Measurements from ENCODE around the gene FAM241B. TPM values are rescaled to one million over a fixed set of nuclear protein-coding genes. Genes with fewer than 3 reads are reported as not detected.

Gene FAM241B
- total RNA-seq, 1 donor = 1.3 TPM

DNA sequence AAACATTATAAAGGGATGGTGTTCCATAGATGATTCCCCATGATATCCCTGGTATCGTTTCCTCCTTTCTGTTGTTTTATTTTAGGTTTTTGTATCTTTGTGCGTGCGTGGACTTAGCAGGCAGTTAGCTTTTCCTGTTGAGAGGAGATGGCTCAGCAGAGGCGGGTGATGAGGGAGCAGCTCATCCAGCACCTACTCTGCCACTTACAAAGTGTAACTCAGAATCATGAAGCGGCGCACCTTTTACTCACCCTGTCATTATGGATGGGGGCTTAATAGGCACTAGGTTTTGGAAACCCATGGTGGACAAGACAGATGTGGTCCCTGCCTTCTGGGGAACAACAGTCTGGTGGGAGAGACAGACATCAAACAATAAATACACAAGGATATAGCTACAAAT is 17.1 kb downstream of the FAM241B start:
- DNase-seq (ENCODE audit: low read depth in 2 of 3, low spot score in 2 of 3) = no peak

DNA sequence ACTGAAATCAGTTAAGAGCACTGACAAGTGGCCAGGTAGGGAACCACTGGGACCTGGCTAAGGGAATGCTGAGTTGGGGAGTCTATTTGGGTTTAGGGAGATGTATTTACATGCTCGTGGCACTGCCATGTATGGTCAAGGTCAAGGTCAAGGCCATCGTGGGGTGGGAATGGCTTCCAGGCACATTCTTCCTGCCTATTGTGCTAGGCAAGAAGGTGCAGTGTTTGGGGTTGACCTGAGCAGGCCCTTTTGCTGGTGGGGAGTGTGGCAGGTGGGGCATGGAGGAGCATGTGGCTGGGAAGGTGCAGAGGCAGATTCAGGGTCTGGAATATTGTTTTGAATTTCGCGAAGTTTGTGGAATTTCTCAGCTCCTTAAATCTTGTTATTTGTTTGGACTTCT is 17.8 kb downstream of the FAM241B start:
- DNase-seq (ENCODE audit: low read depth in 2 of 3, low spot score in 2 of 3) = no peak

GRCh38 chr10:69648461-69648860 is 18.4 kb downstream of the FAM241B start:
- no peak for DNase-seq (ENCODE audit: low read depth in 2 of 3, low spot score in 2 of 3)

- DNase-seq (ENCODE audit: low read depth in 2 of 3, low spot score in 2 of 3) = no peak
These were observed 19.9 kb downstream of the FAM241B start for GRCh38 chr10:69649786-69650550.

GRCh38 chr10:69650589-69651261 is 20.7 kb downstream of the FAM241B start:
- no peak for DNase-seq (ENCODE audit: low read depth in 2 of 3, low spot score in 2 of 3)

GRCh38 chr10:69651362-69651761 is 21.3 kb downstream of the FAM241B start:
- no peak for DNase-seq (ENCODE audit: low read depth in 2 of 3, low spot score in 2 of 3)

DNA sequence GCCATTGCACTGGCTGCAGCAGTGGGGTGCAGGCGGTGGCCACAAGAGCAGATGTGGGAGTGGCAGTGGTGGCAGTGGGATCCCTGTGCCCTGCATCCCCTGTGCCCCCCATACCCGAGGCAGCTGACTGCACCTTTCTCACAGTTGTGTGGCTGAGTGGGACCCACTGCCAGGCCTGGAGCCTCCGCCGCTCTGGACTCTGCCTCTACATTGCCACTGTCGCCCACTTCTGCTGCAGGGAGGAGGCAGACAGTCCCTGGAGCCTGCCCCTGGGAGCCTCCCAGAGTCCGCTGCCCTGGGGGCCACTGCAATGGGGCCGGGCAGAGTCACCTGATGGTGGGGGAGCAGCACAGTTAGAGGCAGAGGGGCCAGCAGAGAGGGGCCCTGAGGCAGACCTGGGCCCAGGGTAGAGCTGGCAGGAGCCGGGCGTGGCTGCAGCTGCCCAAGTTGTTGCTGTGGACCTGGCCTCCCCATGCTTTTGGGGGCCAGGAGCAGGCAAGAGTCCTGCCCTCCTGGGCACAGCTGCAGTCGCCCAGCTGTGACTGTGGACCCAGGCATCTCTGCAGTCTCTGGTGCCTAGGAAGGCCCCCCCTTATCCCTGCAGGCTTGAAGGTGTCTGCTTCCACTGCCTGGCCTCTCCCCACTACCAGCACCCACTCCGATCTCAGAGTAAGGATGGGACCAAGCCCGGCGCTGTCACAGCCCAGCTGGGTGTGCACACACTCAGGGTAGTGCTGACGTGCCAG is 22.2 kb downstream of the FAM241B start:
- DNase-seq (ENCODE audit: low read depth in 2 of 3, low spot score in 2 of 3) = no peak

- DNase-seq (ENCODE audit: low read depth in 2 of 3, low spot score in 2 of 3) = no peak
These were observed 22.8 kb downstream of the FAM241B start for GRCh38 chr10:69652857-69653199.

DNA sequence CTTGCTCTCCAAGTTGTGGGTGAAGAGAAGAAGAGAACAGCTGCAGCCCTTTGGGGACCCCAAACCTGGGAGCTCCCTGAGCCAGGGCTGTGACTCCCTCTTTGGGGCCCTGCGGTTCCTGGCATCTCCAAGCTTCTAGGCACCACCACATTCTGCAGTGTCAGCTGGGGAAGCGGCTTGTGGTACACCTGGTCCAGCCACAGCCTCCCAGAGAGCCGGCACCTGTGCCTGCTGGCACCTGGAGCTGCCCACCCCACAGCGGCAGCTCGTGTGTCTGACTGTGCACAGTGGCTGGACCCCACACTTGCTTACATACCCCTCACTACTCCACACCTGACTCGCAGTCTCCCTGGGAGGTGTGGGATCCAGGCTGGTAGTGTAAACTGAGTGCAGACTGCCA is 23.5 kb downstream of the FAM241B start:
- DNase-seq (ENCODE audit: low read depth in 2 of 3, low spot score in 2 of 3) = no peak

DNA sequence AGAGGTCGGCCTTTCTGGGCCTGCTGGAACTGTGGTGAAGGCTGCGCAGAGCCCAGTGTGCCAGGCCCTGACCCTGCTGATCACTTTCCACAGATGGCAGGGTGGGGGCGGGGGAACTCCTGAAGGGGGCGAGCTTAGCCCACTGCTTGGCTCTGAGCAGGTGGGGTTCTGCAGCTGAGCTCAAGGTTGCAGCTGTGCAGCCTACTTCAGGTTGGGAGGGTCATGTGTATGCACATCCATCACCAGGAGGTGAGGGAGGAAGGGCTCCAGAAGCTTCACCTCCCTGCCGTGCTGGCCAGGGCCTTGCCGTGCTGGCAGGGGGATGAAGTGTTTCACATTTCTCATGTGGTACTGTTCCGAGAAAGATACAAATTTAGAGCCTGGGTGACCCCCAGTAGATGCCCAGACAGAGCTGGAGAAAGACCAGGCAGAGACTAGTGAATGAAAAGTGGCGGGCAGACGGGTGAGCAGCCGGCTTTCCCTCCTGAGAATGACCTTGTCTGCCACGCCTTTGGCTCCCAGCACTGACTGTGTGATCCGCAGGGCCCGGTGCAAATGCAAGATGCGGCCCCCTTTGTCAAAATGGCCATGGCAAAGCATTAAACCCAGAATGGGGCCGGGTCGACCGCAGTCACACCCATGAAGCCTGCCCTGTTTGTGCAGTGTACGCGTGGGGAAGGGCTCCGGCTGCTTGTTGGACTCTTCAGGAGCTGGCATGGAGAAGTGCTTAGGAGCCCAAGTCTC is 25.2 kb downstream of the FAM241B start:
- DNase-seq (ENCODE audit: low read depth in 2 of 3, low spot score in 2 of 3) = no peak

DNA sequence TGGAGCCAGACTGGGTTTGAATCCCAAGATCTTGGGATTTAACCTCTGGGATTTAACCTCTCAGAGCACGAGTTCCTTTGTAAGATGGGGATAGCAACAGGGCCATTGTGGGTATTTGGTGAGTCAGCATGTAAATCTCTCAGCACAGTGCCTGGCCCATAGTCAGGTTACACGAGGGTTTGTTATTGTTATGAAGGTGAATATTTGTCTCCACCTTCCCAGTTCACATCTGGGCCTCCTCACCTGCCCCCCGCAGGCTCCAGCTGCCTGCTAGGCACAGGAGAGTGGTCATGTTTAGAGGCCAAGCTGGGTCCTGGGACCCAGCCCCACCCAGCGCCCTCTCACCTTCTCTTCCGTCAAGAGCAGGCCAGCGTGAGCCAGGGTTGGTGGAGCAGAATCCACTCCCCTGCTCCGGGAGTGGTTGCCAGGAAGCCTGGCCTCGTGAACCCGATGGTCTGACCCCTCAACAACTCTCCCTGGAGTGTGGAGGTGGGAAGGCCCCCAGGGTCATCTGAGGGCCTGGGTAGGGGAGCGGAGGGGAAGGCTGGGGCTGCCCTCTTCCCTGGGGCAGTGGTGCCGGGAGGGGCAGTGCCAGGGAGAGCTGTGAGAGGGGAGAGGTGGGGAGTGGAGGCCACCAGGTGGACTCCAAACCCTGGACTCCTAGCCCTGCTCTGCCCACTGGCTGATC is 26.0 kb downstream of the FAM241B start:
- DNase-seq (ENCODE audit: low read depth in 2 of 3, low spot score in 2 of 3) = no peak

DNA sequence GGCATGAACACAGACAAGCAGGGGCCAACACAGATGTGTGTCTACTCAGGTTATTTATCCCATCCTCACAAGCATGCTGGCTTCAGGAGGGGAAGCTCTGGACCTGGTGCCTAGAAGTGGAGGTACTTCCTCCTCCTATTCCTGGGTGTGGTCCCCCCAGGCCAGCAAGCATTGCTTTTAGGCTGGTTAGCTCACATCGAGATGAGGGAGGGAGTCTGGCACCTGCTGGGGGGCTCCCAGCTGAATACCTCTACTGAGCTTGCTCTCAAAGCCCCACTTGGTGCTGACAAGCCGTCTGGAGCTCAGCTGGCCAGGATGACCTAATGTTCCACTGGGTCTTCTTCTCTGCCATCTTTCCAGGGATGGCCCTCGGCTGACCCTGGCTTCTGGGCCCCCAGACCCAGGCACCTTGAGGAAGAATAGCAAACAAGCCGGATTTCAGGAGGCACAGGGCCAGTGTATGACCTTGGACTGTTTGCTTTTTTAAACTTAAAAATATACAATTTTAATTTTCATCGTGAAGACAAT is 26.8 kb downstream of the FAM241B start:
- DNase-seq (ENCODE audit: low read depth in 2 of 3, low spot score in 2 of 3) = no peak

DNA sequence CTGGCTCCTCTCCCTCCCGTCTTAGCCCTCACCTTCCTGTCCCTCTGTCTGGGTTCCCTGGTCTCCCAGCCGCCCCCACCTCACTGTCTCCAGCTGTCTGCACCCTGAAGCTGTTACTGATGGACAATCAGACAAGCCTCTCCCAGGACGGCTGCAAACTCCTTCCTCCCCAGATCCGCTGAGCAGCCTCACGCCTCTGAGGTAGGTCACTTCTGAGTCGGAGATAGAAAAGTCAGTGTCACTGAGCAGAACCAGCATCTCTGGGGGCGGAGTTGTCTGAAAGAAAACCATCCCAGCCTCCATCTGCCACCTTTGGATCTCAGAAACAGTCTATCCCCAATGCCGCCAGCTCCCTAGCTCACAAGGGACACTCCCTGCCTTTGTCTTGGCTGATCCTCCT is 27.4 kb downstream of the FAM241B start:
- no peak for DNase-seq (ENCODE audit: low read depth in 2 of 3, low spot score in 2 of 3)

DNA sequence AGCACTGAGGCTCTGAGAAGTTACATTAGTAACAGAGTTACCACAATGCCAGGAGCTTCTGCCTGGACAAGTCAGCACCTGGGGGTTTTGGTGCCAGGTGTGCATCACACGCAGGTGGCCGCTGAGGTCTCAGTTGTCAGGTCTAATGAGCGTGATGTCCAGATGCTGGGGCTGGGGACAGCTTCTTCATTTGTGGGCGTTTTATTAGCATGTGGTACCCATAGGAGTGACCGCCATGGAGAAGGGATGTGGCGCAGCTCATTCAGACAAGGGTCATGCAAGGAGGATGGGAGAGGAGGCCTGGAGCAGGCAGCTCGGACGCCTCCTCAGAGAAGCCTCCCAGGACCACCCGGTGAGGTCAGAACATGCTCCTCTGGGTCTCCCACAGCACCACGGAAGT is 27.8 kb downstream of the FAM241B start:
- no peak for DNase-seq (ENCODE audit: low read depth in 2 of 3, low spot score in 2 of 3)

DNA sequence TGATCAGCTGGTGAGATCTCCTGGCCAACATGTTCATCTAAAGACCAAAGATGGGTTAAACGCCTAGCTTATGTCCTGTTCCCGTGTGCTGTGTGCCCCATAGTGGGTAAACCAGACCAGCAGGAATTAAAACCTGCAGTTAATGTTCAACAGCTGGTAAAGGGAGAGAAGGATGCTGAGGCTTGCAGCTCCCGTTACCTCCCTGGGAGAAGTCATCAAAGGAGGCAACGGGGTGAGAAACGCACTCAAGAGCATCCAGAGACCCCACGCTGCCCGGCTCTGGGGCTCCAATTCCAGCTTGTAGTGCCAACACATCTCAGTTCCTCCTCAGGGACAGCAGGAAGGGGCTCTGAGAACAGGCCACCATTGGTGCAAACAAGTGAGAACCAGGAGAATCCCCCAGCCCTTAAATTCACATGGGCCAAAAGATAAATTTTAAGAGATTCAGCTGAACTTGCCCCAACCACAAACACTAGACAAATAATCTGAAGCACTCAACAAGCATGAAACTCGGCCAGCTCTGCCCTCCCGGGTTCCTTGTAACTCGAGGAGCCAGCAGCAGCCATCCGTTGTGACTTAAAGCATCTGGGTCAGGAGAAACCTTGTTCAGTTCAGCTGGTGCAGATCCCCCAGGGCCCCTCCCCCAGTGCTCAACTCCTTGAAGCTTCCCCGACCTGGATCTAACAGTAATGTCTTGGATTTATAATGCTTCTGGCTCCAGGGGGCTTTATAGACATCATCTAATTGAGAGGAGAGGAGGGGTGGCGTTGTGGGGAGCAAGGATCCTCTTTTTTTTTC is 29.4 kb downstream of the FAM241B start:
- no peak for DNase-seq (ENCODE audit: low read depth in 2 of 3, low spot score in 2 of 3)

- DNase-seq (ENCODE audit: low read depth in 2 of 3, low spot score in 2 of 3) = no peak
These were observed 30.2 kb downstream of the FAM241B start for GRCh38 chr10:69660296-69660695.

- DNase-seq (ENCODE audit: low read depth in 2 of 3, low spot score in 2 of 3) = no peak
These were observed 31.5 kb downstream of the FAM241B start for GRCh38 chr10:69661414-69662172.

GRCh38 chr10:69662173-69662877 is 32.3 kb downstream of the FAM241B start:
- DNase-seq (ENCODE audit: low read depth in 2 of 3, low spot score in 2 of 3) = no peak

All from hematopoietic multipotent progenitor cell (in vitro differentiated cells).